DMS114 treated with DMSO at 0.1 percent for 48 hours (cell line): ENCODE data around the gene ELANE.

ENCODE experiments used
- DNase-seq: peaks from one replicate; lab custom pipeline; 2025; ENCODE audit not compliant: unreplicated experiment; lab: John Stamatoyannopoulos, UW

ELANE gene

DNA sequence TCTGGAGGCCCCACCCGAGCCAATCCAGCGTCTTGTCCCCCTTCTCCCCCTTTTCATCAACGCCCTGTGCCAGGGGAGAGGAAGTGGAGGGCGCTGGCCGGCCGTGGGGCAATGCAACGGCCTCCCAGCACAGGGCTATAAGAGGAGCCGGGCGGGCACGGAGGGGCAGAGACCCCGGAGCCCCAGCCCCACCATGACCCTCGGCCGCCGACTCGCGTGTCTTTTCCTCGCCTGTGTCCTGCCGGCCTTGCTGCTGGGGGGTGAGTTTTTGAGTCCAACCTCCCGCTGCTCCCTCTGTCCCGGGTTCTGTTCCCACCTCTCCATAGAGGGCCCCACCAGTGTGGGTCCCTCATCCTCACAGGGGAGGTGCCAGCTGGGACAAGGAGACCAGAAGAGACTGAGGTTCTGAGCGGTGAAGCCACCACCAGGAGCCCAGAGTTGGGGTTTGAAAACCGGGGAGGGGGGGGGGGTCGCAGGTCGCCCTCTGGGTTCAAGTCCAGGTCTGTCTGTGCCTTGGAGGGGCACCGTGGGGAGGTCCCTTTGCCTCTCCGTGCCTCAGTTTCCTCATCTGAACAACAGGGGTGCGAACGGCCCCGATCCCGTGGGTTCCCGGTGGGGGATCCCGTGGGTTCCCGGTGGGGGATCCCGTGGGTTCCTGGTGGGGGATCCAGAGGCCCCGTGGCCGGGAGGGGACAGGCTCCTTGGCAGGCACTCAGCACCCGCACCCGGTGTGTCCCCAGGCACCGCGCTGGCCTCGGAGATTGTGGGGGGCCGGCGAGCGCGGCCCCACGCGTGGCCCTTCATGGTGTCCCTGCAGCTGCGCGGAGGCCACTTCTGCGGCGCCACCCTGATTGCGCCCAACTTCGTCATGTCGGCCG, at the start of gene ELANE:
Gene ELANE, plus strand, starts transcription at position 168 of the 878 bp plus-strand sequence. Its CDS starts 26 bp downstream, at position 194.
- no peak for DNase-seq

DNA sequence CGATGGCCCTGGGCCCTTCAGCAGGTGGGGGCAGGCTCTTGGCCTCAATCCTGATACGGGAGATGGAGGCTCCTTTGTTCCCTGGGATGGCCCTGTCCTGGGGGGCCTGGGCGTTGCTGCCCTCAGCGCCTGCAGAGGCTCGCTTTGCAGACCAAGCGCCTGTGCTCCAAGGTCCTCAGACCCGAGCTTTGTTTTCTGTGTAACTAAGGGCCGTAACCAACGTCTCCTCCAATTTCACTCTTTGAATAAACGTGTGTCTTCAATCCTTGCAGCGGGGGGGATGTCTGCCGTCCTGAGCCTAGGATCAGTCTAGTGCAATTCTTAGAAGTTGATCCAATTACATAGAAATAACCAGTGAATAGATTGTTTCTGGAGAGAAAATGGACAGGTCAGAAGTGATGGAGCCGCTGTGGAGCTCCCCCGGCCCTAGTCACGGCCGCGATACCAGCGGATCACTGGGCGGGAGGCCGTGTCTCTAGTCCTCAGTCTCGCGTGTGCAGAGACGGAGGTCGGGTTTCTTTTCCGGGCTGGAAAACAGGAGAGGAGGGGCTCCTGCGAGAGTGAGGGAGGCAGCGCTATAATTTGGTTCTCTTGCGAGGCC, 49.5 kb upstream of the ELANE start:
- no peak for DNase-seq

DNA sequence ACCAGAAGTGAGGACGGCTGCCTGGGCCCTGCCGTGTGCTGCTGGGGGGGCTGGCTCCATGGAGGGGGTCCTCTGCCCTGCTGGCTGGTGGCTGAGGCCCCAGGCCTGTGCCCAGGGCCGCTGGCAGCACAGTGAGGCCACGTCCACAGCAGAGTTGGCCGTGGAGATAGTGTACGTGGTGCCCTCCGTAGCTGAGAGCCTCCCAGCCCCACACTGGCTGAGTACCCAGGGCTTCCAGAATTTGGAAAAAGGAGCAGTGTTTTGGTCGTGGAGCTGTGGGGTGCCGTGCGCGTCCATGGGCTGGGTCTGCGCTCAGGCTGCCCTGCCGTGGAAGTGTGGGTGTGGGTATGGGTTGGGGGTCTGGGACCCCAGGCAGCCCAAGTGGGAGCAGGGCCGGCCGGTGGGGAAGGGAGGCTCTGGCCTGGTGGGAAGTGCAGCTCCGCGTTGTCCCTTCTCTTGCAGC, 49.0 kb upstream of the ELANE start:
- DNase-seq = no peak

DNA sequence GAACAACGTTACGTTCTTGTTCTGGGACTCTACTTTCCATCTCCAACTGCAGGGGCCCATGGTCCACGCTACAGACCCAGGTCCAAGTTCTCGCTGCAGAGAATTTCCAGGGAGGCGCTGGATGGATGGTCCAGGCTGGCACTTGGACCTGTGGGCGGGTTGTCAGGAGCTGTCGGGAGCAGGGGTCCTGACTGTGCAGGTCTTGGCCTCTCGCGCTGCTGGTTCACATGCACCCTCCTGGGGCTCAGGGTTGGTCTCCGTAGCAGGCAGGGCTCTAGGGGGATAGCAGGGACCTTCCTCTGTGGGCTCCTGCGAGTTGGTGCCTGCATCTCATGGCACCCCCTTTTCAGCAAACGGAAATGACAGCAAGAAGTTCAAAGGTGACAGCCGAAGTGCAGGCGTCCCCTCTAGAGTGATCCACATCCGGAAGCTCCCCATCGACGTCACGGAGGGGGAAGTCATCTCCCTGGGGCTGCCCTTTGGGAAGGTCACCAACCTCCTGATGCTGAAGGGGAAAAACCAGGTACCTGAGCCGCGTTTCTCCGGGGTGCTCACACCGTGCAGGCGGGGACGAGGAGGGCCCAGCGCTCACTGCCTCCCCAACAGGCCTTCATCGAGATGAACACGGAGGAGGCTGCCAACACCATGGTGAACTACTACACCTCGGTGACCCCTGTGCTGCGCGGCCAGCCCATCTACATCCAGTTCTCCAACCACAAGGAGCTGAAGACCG, 48.3 kb upstream of the ELANE start:
- DNase-seq = no peak

DNA sequence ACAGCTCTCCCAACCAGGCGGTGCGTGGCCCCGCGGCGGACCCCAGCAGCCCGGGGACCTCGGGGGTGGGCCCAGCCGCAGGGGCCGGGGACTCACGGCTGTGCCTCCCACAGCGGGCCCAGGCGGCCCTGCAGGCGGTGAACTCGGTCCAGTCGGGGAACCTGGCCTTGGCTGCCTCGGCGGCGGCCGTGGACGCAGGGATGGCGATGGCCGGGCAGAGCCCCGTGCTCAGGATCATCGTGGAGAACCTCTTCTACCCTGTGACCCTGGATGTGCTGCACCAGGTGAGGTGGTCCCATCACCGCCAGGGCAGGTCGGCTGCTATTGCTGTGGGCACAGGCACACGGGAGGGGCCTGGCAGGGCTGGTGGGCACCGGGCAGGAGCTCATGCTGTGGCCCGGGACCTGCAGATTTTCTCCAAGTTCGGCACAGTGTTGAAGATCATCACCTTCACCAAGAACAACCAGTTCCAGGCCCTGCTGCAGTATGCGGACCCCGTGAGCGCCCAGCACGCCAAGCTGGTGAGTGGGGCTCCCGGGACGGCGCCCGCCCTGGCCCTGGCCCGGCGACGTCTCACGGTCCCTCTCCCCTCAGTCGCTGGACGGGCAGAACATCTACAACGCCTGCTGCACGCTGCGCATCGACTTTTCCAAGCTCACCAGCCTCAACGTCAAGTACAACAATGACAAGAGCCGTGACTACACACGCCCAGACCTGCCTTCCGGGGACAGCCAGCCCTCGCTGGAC, 47.5 kb upstream of the ELANE start:
- no peak for DNase-seq

GRCh38 chr19:805166-805551, 46.9 kb upstream of the ELANE start:
- DNase-seq = no peak

GRCh38 chr19:805600-806550, 46.2 kb upstream of the ELANE start:
- DNase-seq = no peak

GRCh38 chr19:806815-807421, 45.2 kb upstream of the ELANE start:
- DNase-seq = no peak

GRCh38 chr19:807627-808422, 44.3 kb upstream of the ELANE start:
- no peak for DNase-seq

- DNase-seq = no peak
Observed at GRCh38 chr19:808423-808775, 43.7 kb upstream of the ELANE start.

DNA sequence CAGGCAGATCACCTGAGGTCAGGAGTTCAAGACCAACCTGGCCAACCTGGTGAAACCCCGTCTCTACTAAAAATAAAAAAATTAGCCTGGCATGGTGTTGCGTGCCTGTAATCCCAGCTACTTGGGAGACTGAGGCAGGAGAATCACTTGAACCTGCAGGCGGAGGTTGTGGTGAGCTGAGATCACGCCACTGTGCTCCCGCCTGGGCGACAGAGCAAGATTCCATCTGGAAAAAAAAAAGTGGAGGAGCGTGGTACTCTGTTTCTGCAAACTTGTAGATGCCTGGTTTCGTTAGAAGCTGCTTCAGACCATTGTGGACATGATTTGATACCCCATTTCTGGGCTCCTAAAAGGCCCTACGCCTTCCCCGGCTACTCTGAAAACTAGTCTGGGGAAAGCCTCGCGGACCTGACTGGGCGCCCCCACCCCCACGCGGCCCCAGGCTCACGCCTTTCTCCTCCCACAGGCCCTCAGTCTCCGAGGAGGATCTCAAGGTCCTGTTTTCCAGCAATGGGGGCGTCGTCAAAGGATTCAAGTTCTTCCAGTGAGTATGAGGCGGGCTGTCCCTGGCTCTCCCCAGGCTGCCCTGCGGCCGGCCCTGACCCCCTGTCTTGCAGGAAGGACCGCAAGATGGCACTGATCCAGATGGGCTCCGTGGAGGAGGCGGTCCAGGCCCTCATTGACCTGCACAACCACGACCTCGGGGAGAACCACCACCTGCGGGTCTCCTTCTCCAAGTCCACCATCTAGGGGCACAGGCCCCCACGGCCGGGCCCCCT, 41.8 kb upstream of the ELANE start:
- no peak for DNase-seq

DNA sequence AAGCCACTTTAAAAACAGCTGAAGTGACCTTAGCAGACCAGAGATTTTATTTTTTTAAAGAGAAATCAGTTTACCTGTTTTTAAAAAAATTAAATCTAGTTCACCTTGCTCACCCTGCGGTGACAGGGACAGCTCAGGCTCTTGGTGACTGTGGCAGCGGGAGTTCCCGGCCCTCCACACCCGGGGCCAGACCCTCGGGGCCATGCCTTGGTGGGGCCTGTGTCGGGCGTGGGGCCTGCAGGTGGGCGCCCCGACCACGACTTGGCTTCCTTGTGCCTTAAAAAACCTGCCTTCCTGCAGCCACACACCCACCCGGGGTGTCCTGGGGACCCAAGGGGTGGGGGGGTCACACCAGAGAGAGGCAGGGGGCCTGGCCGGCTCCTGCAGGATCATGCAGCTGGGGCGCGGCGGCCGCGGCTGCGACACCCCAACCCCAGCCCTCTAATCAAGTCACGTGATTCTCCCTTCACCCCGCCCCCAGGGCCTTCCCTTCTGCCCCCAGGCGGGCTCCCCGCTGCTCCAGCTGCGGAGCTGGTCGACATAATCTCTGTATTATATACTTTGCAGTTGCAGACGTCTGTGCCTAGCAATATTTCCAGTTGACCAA, 41.1 kb upstream of the ELANE start:
- no peak for DNase-seq

DNA sequence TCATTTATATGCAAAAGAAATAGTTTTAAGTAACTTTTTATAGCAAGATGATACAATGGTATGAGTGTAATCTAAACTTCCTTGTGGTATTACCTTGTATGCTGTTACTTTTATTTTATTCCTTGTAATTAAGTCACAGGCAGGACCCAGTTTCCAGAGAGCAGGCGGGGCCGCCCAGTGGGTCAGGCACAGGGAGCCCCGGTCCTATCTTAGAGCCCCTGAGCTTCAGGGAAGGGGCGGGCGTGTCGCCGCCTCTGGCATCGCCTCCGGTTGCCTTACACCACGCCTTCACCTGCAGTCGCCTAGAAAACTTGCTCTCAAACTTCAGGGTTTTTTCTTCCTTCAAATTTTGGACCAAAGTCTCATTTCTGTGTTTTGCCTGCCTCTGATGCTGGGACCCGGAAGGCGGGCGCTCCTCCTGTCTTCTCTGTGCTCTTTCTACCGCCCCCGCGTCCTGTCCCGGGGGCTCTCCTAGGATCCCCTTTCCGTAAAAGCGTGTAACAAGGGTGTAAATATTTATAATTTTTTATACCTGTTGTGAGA, 40.5 kb upstream of the ELANE start:
- DNase-seq = no peak

GRCh38 chr19:812049-812746, 39.9 kb upstream of the ELANE start:
- DNase-seq = no peak

DNA sequence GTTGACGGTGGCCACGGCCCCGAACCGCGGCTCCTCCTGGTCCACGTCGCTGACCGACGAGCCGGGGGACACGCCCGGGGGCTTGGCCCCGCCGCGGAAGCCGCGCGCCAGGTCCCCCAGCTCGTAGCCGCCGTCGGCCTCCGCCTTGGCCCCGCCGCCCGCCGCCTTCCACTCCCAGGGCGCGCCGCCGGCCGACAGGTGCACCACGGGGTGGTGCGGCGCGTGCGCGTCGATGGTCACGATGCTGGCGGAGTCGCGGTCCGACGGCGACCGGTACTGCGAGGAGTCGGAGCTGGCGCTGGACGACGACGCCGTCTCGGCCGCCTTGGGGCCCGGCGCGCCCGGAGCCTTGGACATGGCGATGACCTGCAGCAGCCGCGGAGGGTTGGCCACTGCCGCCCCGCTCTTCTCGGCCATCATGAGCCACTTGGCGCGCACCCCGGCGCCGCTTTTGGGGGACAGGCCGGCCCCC, 39.3 kb upstream of the ELANE start:
- DNase-seq = no peak
